ENCODE data around the gene PGAP6. TPM values are rescaled to one million over a fixed set of nuclear protein-coding genes. Genes with fewer than 3 reads are reported as not detected.

The PGAP6 gene
- total and polyA plus RNA-seq, 2 of the 8 experiments (the other 6 are each of a cell fraction or from before 2014, with no cell fraction given) = 86.8 to 364 TPM

DNA sequence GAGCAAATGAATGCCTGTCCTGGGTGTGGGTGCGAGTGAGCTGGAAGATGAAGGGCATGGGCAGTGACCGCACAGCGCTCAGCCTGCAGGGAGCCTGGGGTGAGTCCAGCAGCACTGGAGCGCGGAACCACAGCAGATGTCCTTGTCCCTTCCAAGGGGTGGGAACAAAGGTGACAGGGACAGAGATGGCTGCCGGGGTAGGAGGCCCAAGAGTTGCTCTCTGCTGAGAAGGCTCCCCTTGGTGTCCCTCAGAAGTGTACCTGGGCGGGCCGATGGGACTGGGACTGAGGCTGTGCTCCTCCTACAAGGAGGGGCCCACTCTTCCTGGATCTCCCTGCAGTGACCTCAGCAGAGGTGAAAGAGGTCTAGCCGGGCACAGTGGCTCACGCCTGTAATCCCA, 7.6 kb upstream of the PGAP6 start:
- Histone ChIP-seq H2BK20ac (ENCODE audit: low read length) (no peak overlapping the region), H3K36me3 (ENCODE audit: control insufficient read depth in 2 of 4, insufficient read depth in 4 of 4, low read length in 3 of 4) (no peaks in the 10 kb centered on the region), H3K14ac (ENCODE audit: insufficient read length) (no peak overlapping the region), H3K4me3 (ENCODE audit: extremely low read depth in 1 of 4, insufficient read depth in 2 of 4, low read depth in 3 of 4, low read length in 4 of 4) (no peak overlapping the region), H3K79me2 (ENCODE audit: control insufficient read depth in 1 of 2, insufficient read depth in 2 of 2, low read length in 2 of 2) (no peaks in the 10 kb centered on the region), H4K91ac (replicated peaks; ENCODE audit: insufficient read length, low read length) (no peak overlapping the region), H3K27me3 (replicated peaks in 1 of 4; ENCODE audit: control insufficient read depth in 3 of 4, extremely low read depth in 1 of 4, insufficient read depth in 3 of 4, low read length in 3 of 4) (no peaks in the 10 kb centered on the region), H3K4me1 (replicated peaks in 1 of 4; ENCODE audit: control insufficient read depth in 3 of 4, insufficient read depth in 4 of 4, low read length in 3 of 4) (peaks cover 0 to under 1% (median under 1%) of the 10 kb centered on the region in 4 experiments; a peak in 3 of 7 replicates), H2BK15ac (ENCODE audit: low read length) (no peak overlapping the region), H3K79me1 (ENCODE audit: low read depth, low read length) (no peaks in the 10 kb centered on the region), H4K5ac (ENCODE audit: insufficient read length, low read depth, low read length) (no peak overlapping the region), H4K20me1 (replicated peaks in 1 of 2; ENCODE audit: control insufficient read depth in 1 of 2, insufficient read depth in 2 of 2, low read length in 2 of 2) (no peaks in the 10 kb centered on the region), H2AK5ac (ENCODE audit: low read depth, low read length) (no peak overlapping the region), H3K9me3 (ENCODE audit: insufficient read depth in 2 of 2, low read depth in 1 of 2, low read length in 1 of 2) (peaks cover 0 to 5% of the 10 kb centered on the region in 2 experiments; a peak in 2 of 4 replicates), H3K23me2 (ENCODE audit: low read depth, low read length) (no peaks in the 10 kb centered on the region), H3K9ac (replicated peaks in 1 of 4; ENCODE audit: extremely low read depth in 1 of 4, low read depth in 3 of 4, low read length in 3 of 4) (no peak overlapping the region), H4K8ac (ENCODE audit: extremely low read depth, insufficient read depth, low read length) (no peak overlapping the region), H3K56ac (replicated peaks; ENCODE audit: insufficient read length, low read depth, low read length) (no peak overlapping the region), H2BK12ac (ENCODE audit: low read depth, low read length) (no peak overlapping the region), H2BK120ac (replicated peaks; ENCODE audit: low read depth, low read length) (no peak overlapping the region), H3K23ac (ENCODE audit: insufficient read length) (no peak overlapping the region), H3K18ac (ENCODE audit: extremely low read depth, low read length) (no peak overlapping the region), H3K4me2 (ENCODE audit: insufficient read depth in 1 of 2, low read depth in 2 of 2, low read length in 2 of 2) (no peak overlapping the region), H3K4ac (replicated peaks; ENCODE audit: insufficient read length, low read depth, low read length) (no peak overlapping the region), H2AFZ (ENCODE audit: low read length) (no peak overlapping the region), H2BK5ac (ENCODE audit: low read depth, low read length) (no peak overlapping the region), H3K27ac (ENCODE audit: low read depth, low read length) (no peak overlapping the region)
- WGBS, 2 experiments (ENCODE audit: extremely low coverage in 1 of 2, insufficient coverage in 1 of 2, insufficient read length in 1 of 2, insufficient replicate concordance in 2 of 2, low coverage in 1 of 2, low lambda C conversion rate in 2 of 2, missing lambda C conversion rate in 1 of 2) = 84% methylated on average over 10 of the region's 10 CpGs; no CpG with 5 or more reads in 1 of the 2 experiments
- ChIA-PET POLR2A (ENCODE audit: partially characterized antibody) (interaction anchor here (3.2 to 7.3 kb wide), 2 partner anchors 8 to 10 kb away, joined by 11 to 67 read pairs; partner anchors contain the start of gene NME4), CTCF (ENCODE audit: partially characterized antibody) (interaction anchor here (0.6 to 4.9 kb wide), 4 partner anchors 91 to 131 kb away, joined by 3 to 31 read pairs (median 5); no protein-coding TSS in a partner anchor)
- TF ChIP-seq CEBPB (IDR thresholded peaks at IDR 0.05; ENCODE audit: low read depth, low read length) = no peak
- TF ChIP-seq KDM1A (IDR thresholded peaks at IDR 0.05; ENCODE audit: borderline replicate concordance, low read length) = no peak
- TF ChIP-seq TCF12 (IDR thresholded peaks at IDR 0.05; ENCODE audit: low read depth, low read length) = no peak
- FAIRE-seq = no peak
- no peak for DNase-seq (ENCODE audit: low read depth in 1 of 2, low spot score in 2 of 2)

All from H1 (cell line).